K562 (cell line): ENCODE data around the gene ZNF264. TPM values are rescaled to one million over a fixed set of nuclear protein-coding genes. Genes with fewer than 3 reads are reported as not detected.

Experiments
- CUX1 ChIP-seq: fragments of 200-800 bp; sonication (Bioruptor generic); IDR thresholded peaks from 2 replicates; pipeline ENCODE4 v1.6.1; 2016; ENCODE audit warnings: missing genetic modification characterization, missing compliant biosample characterization
- EZH2 ChIP-seq: IDR thresholded peaks from 2 replicates; pipeline ENCODE4 v1.6.1; 2012; ENCODE audit warnings: low read depth, mild to moderate bottlenecking, inconsistent platforms, low read length, borderline replicate concordance
- GTF2E2 ChIP-seq: fragments of 200-800 bp; sonication (Bioruptor generic); IDR thresholded peaks from 2 replicates; pipeline ENCODE4 v1.6.1; 2016; ENCODE audit warnings: missing genetic modification characterization, missing compliant biosample characterization
- HIVEP1 ChIP-seq: fragments of 250-450 bp; sonication (Bioruptor Pico); IDR thresholded peaks from 2 replicates; pipeline ENCODE4 v1.4.0; 2020; ENCODE audit warnings: mild to moderate bottlenecking
- MCM7 ChIP-seq, 2 experiments: fragments of 450-650 bp; IDR thresholded peaks; 2 replicates each; pipeline ENCODE4 v1.6.1; 2016 to 2018
- MEF2A ChIP-seq: IDR thresholded peaks from 2 replicates; pipeline ENCODE4 v1.6.1; 2011; ENCODE audit warnings: low read depth, mild to moderate bottlenecking, low read length, moderate library complexity; ENCODE audit not compliant: control insufficient read depth
- MXI1 ChIP-seq: IDR thresholded peaks from 2 replicates; pipeline ENCODE4 v1.6.1; 2011; ENCODE audit warnings: low read depth, mild to moderate bottlenecking, improper control_type of control experiment, low read length
- NR2F6 ChIP-seq: fragments of 450-650 bp; formaldehyde crosslinking; IDR thresholded peaks from 2 replicates; pipeline ENCODE4 v1.4.0; 2020; ENCODE audit warnings: mild to moderate bottlenecking
- PATZ1 ChIP-seq: fragments of 250-450 bp; sonication (Bioruptor Pico); IDR thresholded peaks from 2 replicates; pipeline ENCODE4 v1.5.0; 2020; ENCODE audit warnings: mild to moderate bottlenecking, borderline replicate concordance
- PURB ChIP-seq: sonication (generic); formaldehyde crosslinking; IDR thresholded peaks from 2 replicates; pipeline ENCODE4 v1.9.0; 2021; ENCODE audit warnings: low read depth, mild to moderate bottlenecking, missing genetic modification reagents
- SMARCE1 ChIP-seq: fragments of 450-650 bp; IDR thresholded peaks from 2 replicates; pipeline ENCODE4 v1.7.1; 2016; ENCODE audit warnings: mild to moderate bottlenecking
- TRIM24 ChIP-seq, 2 experiments: fragments of 450-650 bp; IDR thresholded peaks; 2 replicates each; pipeline ENCODE4 v1.6.1; 2016
- TRIM28 ChIP-seq: fragments of 450-650 bp; IDR thresholded peaks from 2 replicates; pipeline ENCODE4 v1.6.1; 2017
- ZNF143 ChIP-seq: sonication (generic); formaldehyde crosslinking; IDR thresholded peaks from 2 replicates; pipeline ENCODE4 v1.9.0; 2022; ENCODE audit warnings: mild to moderate bottlenecking, missing genetic modification reagents
- ZNF347 ChIP-seq: fragments of 450-650 bp; formaldehyde crosslinking; IDR thresholded peaks from 2 replicates; pipeline ENCODE4 v1.4.0; 2020; ENCODE audit warnings: low read depth, mild to moderate bottlenecking, moderate library complexity
- ZNF592 ChIP-seq: fragments of 450-650 bp; IDR thresholded peaks from 2 replicates; pipeline ENCODE4 v1.6.1; 2017; ENCODE audit warnings: antibody characterized with exemption, mild to moderate bottlenecking
- polyA plus RNA-seq, 8 experiments: library from polyadenylated mRNA; depleted of rRNA in 4 of 8; stranded (reverse) in 5 of 8; unstranded in 3 of 8; fragments of >200 nt; fragmentation: Nextera tagmentation in 2 of 8; fragmentation: Illumina TruSeq in 1 of 8; extraction: Ambion mirVana in 2 of 8; extraction: Trizol in 1 of 8; gene quantifications; 2 replicates each; pipeline versions ENCODE4 v1.2.1 to v1.2.3, GENCODE V29; 2011 to 2014; ENCODE audit warnings: inconsistent platforms in 1 of 8, missing spikeins in 1 of 8
- total RNA-seq, 7 experiments: library from RNA; depleted of rRNA in 6 of 7; stranded (reverse); fragments of >200 nt in 6 of 7; fragmentation: Illumina TruSeq in 2 of 7; extraction: Trizol in 2 of 7; gene quantifications; 2 replicates each; pipeline versions ENCODE4 v1.2.1 to v1.2.3, GENCODE V29; 2011 to 2021; ENCODE audit warnings: low replicate concordance in 1 of 7

ZNF264 gene
- total and polyA plus RNA-seq, 9 of the 15 experiments (the other 6 are each of a cell fraction or from before 2014, with no cell fraction given): 0.08 to 7.9 (median 1.3) TPM

GRCh38 chr19:57240311-57241090 is 49.2 kb downstream of the ZNF264 start, which contains the start of gene ZNF805 (continued):
- TF ChIP-seq ZNF143 (CRISPR knock-in tag) (peak; percentile 58; the same call in 1 of the 2 replicates), NR2F6 (CRISPR knock-in tag) (no peak), PURB (CRISPR knock-in tag) (no peak), GTF2E2 (tag) (no peak), CUX1 (no peak), HIVEP1 (CRISPR knock-in tag) (no peak), EZH2 (no peak), ZNF347 (no peak), ZNF592 (no peak), MEF2A (no peak), SMARCE1 (no peak), TRIM24 (IDR thresholded peaks at IDR 0.05) (0 out of 4 replicates have a peak, but pooled peaks of 1 of the 2 experiments have one; percentile 9), MXI1 (peak; percentile 64; the same call in 1 of the 2 replicates), MCM7 (IDR thresholded peaks at IDR 0.05) (no peak), TRIM28 (0 out of 2 replicates have a peak, but pooled peaks have one; percentile 19), PATZ1 (CRISPR knock-in tag) (no peak)
